ENCODE measurements around the gene DOK3. TPM values are rescaled to one million over a fixed set of nuclear protein-coding genes. Genes with fewer than 3 reads are reported as not detected.

Gene DOK3
- total RNA-seq, 1 experiment from 2014 or later: 16.4 TPM

GRCh38 chr5:177487144-177487543 is 22.5 kb downstream of the DOK3 start:
- Mint-ChIP-seq H3K36me3 (ENCODE audit: insufficient read depth in 1 of 3, low read depth in 3 of 3) (peaks cover 44 to 86% (median 84%) of the 10 kb centered on the region in 3 experiments), H3K9me3 (no peaks in the 10 kb centered on the region; a peak in 1 of 5 replicates), H3K4me1 (peaks cover 3 to 11% of the 10 kb centered on the region in 2 experiments; a peak in 3 of 4 replicates), H3K27ac (0 out of 7 replicates have a peak overlapping the region, but pooled peaks of 1 of the 3 experiments have one; percentile 53), H3K4me3 (no peak overlapping the region), H3K27me3 (ENCODE audit: low read depth) (no peaks in the 10 kb centered on the region; the same call in none of the 2 replicates)
- Histone ChIP-seq H3K23me2 (ENCODE audit: insufficient read length, low read depth, low read length, poor library complexity, severe bottlenecking) (no peaks in the 10 kb centered on the region), H2BK120ac (ENCODE audit: low read depth, low read length, poor library complexity, severe bottlenecking) (no peak overlapping the region), H3K9ac (ENCODE audit: extremely low read depth, insufficient read length, low read length) (no peak overlapping the region), H4K91ac (ENCODE audit: insufficient read length, low read depth, low read length) (no peak overlapping the region), H3K14ac (ENCODE audit: insufficient read depth, low read length) (no peak overlapping the region), H2AFZ (ENCODE audit: low read length) (no peak overlapping the region), H3K4me1 (ENCODE audit: insufficient read depth, low read length) (no peaks in the 10 kb centered on the region; the same call in 1 of the 2 replicates), H3K56ac (ENCODE audit: insufficient read length, low read depth, low read length) (no peak overlapping the region), H3K9me3 (ENCODE audit: control insufficient read depth, low read depth, low read length) (no peaks in the 10 kb centered on the region), H3K23ac (ENCODE audit: insufficient read length, low read depth, low read length) (no peak overlapping the region), H2BK15ac (ENCODE audit: low read depth, low read length) (no peak overlapping the region), H3K4me2 (ENCODE audit: insufficient read depth, insufficient read length, low read length) (no peak overlapping the region), H3K18ac (ENCODE audit: insufficient read length, low read depth, low read length) (no peak overlapping the region), H3K27ac (ENCODE audit: insufficient read length, low read depth, low read length) (no peak overlapping the region), H3K79me2 (ENCODE audit: insufficient read depth, low read length) (no peaks in the 10 kb centered on the region), H4K20me1 (ENCODE audit: control insufficient read depth, insufficient read depth, insufficient read length) (no peaks in the 10 kb centered on the region), H2BK20ac (ENCODE audit: low read depth, low read length, poor library complexity, severe bottlenecking) (no peak overlapping the region), H2BK12ac (ENCODE audit: insufficient read length, low read depth, low read length) (no peak overlapping the region), H4K5ac (ENCODE audit: insufficient read length, low read depth, low read length) (no peak overlapping the region), H3K27me3 (ENCODE audit: insufficient read depth, low read length) (no peaks in the 10 kb centered on the region), H2AK5ac (ENCODE audit: insufficient read length, low read length) (no peak overlapping the region), H2BK5ac (ENCODE audit: insufficient read length, low read length) (no peak overlapping the region), H4K8ac (replicated peaks; ENCODE audit: insufficient read length, low read depth, low read length) (no peak overlapping the region), H3K4ac (ENCODE audit: low read depth, low read length) (no peak overlapping the region), H3K79me1 (ENCODE audit: insufficient read depth, low read depth, low read length, poor library complexity, severe bottlenecking) (no peaks in the 10 kb centered on the region), H3T11ph (ENCODE audit: low read length) (no peak overlapping the region)
- no CpG with 5 or more reads among the region's 8 CpGs for WGBS (ENCODE audit: extremely low coverage, insufficient read length, low lambda C conversion rate)
- DNase-seq: no peak
- TF ChIP-seq CTCF (conservative IDR thresholded peaks at IDR 0.05): no peak
